Measurements from ENCODE around the gene ZNF529.

DNA sequence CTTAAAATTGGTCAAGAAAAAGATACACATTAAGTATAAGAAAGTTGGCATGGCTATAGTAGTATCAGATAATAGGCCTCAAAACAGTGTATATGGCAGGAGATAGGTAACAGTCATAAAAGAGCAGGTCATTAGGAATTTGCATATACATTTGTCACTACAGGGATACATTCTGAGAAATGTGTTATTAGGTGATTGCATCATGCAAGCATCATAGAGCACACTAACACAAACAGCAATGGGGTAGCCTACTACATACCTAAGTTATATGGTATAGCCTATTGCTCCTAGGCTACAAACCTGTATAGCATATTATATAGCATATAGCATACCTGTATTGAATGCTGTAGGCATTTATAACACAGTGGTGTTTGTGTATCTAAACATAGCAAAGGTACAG is 6.2 kb upstream of the ZNF529 start:
- TF ChIP-seq, protein P1, sequence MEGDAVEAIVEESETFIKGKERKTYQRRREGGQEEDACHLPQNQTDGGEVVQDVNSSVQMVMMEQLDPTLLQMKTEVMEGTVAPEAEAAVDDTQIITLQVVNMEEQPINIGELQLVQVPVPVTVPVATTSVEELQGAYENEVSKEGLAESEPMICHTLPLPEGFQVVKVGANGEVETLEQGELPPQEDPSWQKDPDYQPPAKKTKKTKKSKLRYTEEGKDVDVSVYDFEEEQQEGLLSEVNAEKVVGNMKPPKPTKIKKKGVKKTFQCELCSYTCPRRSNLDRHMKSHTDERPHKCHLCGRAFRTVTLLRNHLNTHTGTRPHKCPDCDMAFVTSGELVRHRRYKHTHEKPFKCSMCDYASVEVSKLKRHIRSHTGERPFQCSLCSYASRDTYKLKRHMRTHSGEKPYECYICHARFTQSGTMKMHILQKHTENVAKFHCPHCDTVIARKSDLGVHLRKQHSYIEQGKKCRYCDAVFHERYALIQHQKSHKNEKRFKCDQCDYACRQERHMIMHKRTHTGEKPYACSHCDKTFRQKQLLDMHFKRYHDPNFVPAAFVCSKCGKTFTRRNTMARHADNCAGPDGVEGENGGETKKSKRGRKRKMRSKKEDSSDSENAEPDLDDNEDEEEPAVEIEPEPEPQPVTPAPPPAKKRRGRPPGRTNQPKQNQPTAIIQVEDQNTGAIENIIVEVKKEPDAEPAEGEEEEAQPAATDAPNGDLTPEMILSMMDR (IDR thresholded peaks at IDR 0.05) = no peak
- TF ChIP-seq POLR2A (IDR thresholded peaks at IDR 0.05) = no peak
